ENCODE measurements around the gene SAPCD2.

SAPCD2 gene

DNA sequence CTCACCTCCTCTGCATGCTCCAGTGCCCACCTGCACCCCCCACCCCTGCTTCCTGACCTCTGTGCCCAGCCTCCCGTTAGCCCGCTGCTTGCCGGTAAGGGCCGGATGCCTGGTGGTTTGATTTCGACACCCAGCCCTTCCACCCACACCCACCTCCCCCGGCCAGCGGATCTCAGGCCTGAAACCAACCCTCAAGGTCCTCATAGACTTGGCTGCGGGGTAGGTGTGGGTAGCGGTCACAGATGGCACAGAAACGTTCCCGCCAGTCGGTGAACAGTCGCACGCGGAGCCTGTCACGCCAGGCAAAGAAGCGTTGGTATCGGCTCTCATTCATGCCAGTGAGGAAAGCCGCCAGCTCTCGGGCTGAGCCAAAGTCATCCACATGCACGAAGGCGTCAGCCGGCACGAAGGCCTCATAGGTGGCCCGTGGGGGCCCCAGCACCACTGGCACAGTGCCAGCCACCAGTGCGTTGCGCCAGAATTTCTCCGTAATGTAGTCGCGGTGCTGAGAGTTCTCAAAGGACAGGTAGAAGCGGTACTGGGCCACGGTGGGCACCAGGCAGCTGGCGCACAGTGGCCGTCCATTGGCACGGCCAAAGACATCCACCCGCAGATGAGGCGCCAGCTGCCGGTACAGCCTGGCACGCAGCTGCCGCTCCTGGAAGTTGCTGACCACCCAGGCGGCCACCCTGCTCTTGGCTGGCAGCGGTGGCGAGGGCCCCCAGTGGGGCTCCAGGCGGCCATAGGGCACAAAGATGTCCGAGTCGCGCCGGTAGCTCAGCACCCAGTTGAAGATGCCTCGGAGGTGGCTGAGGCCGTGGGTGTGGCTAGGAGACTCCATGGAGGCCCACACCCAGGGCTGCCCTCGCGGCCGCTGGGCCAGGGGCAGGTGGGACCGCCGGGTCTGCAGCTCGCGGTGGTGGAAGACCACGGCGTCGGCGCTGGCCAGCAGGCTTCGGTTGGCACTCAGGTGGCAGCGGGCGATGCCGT is 39.5 kb downstream of the SAPCD2 start:
- peak; percentile 57 to 85 (median 73) for DNase-seq

DNA sequence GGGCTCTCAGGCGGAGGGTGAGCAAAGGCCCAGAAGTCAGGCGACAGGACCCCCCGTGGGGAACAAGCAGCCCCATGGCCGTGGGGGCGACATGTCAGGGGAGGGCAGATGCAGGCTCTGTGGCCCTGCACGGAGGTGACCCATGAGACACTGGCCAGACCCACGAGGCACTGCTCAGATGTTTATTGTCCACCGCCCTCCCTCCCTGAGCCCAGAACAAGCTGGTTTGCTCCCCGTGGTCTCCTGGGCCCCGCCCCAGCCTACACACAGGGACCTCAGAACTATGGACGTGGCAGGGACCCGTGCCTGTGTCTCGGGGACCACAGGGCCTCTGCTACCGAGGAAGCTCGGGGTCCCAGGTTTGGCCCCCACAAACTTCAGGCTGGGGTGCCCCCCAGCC is 40.4 kb downstream of the SAPCD2 start:
- peak; percentile 30 to 52 (median 40) for DNase-seq

DNA sequence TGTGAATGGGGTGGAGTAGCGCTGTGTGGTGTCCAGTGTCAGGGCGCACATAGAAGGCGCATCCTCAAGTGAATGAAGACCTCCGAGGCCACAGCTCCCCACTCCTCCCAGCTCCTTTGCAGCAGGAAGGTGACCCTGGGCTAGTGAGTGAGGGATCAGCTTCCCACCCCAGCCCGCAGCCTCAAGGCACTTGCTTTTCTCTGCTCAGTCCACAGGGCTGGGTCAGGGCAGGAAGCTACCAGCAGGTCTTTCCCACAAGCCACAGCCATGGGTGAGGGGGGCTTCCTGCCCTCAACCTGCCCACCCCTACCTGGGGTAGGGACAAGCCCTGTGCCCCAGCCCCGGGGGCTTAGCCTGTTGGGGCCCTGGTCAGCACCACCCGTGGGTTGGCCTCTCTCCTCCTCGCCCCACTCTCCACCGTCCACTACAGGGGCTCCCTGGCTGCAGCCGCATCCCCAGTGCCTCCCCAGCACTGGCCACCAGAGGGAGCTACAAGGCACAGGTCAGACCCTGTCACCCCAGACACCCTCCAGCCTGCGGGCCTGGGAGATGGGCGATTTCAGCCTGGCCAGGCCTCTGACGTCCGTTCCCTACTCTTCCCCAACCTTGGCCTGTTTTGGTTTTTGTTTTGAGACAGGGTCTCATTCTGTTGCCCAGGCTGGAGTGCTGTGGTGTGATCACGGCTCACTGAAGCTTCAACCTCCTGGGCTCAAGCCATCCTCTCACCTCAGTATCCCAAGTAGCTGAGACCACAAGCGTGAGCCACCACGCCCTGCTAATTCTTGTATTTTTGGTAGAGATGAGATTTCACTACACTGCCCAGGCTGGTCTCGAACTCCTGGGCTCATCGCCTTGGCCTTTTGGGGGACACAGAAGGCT is 41.1 kb downstream of the SAPCD2 start:
- DNase-seq = peak; percentile 85 to 94 (median 89)

DNA sequence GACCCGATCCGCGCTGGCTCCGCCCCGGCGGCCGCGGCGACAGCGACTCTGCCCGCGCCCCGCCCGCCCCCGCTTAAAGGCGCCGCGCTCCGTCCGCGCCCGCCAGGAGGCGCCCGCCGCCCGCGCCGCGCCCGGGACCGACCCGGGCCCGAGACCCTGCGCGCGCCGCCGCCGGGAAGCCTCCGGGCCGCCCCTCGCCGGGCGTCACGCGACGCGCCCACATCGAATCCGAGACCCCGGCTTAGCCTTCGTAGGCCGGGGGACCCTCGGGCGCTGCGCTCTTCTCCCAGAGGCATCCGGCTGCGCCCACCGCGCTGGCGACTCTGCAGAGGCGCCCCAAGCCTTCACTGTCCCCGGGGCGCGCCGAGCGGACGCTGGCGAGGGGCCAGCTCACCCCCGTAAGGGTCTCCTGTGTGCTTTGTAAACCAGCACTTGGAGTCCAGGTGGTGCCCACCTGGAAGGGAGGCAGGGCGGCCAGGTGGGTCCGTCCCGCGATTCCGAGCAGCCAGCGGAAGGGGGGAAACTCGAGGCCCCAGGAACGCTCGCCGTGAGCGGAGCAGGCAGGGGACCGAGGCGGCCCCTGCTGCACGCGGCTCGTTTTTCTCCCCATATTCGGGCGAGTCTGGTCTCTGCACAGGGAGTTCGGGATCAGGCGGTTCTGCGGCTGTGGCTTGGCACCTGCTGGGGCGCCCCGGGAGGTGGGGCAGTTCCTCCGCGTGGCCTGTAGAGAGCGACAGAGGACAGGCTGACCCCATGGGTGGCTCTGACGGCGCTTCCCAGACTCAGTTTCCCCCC is 41.9 kb downstream of the SAPCD2 start:
- DNase-seq = peak; percentile 70 to 93 (median 84)

DNA sequence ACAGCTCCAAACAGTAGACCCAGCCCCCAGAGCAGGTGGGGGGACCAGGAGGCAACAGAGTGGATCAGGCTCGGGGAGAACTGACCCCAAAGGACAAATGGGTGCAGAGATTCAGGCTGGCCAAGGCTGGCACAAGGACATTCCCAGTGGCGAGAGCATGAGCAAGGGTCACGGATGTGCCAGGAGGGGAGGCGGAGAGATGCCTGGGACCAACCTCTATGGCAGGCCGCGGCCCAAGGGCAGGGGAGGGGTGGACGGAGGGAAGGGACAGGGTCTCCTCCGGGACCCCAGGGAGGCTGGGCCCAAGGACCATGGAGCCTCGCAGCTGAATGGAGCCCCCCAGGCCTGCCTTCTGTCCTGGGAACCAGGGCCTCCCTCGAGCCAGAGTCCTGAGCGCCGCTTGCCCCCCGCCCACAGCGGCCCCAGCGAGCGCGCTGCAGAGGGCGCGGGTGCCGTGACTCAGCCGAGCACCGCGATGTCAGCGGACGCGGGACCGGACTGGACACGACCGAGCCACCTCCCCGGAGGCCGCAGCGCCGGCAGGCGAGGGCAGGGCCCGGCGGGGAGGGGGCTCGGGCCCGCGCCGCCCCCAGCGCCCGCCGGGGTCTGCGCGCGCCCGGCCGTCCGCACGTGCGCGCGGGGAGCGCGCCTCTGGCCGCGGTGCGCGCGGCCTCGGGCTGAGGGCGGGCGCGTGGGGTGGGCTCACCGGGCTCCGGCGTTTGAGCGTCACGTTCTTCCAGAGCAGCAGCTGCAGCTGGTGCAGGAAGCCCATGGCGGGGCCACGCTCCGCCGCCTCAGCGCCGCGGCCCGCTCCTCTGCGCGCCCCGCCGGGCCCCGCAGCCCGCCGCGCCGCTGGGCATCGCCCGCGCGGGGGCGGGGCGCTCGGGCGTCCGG is 42.7 kb downstream of the SAPCD2 start, which contains the start of gene ABCA2:
ABCA2 (minus strand) TSS at position 869 of the 894 bp plus-strand sequence; CDS start at position 772, 97 bp downstream.
- peak in 3 of 4 experiments; percentile 36 to 62 (median 43) for DNase-seq

DNA sequence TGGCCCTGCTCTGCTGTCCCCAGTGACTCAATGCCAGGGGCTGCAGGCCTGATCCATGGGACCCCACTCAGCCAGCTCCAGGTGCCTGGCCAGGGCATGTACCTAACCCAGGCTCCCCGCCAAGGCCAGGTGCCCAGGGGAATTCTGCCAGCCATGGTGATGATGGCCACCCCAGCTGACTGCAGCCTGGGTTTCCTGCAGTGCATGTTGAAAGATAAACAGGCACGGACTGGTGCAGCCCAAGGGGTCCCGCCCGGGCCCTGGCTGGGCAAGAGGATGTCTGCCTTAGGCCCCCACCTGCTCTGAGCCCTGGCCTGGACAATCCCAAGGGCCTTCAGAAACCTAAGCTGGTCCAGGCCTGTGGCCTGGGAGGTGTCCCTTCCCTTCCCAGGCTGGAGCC is 43.5 kb downstream of the SAPCD2 start:
- DNase-seq = no peak

DNA sequence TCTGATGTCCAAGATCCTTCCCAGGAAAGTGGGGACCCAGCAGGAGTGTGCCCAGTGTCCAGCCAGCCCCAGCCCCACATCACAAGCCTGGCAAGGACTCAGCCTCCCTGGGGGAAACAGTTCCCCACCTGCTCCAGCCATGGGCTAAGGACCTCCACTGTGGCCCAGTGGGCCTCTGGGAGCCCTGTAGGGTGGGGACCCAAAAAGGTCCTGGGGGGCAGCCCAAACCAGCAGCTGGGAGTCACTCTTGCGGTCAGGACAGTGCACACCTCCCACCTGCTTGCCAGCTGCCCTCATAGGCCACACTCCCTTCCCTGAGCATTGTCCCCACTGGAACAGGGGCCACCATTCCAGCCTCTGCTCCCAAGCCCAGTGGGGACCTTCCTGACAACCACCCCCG is 44.0 kb downstream of the SAPCD2 start:
- DNase-seq = no peak

DNA sequence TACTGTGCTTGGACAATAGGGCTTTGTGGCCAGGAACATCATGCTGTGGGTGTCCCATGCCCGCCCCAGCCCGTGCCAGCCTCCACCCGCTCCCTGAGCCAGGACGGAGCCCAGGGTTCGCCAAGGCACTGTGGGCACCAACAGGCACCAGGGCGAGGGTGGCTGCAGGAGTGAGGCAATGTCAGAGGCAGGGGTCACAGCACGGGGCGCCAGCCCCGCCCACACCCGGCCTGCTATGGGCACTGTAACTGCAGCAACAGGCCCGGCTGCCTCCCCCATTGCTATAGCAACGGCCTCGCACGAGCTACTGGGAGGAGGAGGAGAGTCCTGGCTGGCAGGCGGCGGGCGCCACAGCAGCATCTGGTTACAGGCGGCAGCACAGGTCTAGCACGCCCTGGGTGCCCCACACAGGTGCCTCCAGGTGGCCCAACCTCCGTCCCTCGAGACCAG is 44.8 kb downstream of the SAPCD2 start:
- DNase-seq = no peak

DNA sequence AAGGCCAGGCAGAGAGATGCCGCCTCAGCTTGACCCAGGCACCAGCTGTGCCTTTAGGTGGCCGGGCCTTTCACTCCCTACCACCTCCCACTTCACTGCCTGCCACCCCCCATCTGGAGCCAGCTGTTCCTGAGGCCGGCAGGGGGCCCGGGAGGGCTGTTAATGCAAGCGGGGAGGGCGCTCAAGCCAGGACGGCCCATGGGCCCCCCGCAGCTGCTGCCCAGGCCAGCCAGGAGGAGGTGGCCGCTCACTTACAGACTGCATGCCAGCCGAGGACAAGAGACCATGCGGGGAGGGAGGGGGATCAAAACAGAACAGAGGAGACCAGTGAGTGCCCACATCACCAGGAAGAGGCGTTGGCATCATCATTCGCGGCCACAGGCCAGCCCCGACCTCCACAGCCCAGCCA is 46.8 kb downstream of the SAPCD2 start:
- no peak for DNase-seq

DNA sequence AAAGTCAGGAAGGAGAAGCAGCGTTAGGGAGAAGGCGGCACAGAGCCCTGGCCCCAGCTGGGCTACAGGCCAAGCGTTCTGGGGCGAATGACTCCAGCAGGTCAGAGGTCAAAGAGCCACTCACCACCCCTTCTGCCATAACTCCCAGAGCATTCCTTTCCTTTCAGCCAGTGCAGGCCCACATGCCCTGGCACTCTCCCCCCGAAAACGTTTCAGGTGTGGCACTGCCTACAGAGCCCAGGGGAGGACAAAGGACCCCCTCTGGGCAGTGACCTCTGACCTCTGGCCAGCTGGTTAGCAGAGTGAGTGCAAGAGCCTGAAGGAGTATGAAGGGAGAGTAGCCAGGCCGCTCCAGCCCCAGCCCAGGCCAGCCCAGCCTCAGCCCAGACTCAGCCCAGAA is 47.2 kb downstream of the SAPCD2 start:
- DNase-seq = no peak

DNA sequence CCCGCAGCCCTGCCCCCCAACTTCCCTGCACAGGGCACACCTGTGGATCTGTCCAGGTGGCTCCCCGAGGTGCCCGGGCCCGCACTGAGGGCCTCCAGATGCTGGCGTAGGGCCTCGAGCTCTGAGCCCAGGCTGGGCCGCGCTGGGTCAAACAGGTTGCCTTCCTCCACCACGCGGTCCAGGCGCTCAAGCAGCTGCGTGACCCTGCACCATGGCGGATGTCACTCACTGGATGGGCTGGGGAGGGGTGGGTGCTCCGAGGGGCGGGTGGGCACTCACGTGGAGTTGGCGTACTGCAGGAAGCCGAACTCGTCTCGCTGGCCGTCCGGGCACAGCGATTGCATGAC is 47.7 kb downstream of the SAPCD2 start:
- DNase-seq = no peak

DNA sequence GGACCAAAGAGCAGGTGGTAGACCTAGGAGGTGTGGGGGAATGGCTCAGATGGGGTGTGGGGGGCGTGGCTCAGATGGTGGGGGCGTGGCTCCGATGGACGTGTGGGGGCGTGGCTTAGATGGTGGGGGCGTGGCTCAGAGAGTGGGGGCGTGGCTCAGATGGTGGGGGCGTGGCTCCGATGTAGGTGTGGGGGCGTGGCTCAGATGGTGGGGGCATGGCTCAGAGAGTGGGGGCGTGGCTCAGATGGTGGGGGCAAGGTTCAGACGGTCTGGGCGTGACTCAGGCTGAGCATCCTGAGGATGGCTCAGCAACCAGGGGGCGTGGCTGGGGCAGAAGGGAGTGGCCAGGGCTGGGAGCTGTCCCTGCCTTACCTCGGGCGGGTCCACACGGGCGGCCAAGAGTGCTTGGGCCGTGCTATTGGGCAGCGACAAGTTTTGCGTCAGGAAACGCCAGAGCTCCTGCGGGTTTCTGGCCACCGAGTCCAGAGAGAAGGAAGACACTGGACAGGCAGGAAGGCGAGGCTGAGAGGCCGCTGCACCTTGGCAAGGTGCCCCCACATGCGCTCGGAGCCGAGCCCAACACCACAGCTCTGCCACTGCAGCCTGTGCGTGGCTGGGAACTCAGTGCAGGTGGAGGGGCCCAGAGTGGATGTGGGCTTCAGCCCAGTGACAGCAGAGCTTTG is 48.2 kb downstream of the SAPCD2 start:
- DNase-seq = peak; percentile 64 to 79 (median 72)

DNA sequence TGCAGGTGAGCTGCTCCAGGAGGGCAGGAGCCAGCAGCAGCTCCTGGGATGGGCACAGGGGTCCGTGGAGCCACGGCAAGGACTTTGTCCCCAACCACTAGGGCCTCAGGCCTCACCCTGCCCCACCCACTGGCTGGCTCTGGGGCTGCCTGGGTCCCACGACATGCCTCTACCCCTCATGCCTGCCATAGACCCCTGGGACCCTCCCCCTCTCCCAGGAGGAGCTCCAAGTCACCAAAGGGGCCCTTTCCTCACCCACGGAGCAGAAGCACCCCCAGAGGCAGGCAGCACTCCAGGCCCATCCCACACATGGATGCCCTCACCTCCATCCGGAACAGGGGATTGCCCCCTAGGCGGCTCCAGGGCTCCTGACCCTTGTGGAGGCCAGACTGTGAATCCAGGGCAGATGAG is 48.8 kb downstream of the SAPCD2 start:
- no peak for DNase-seq

DNA sequence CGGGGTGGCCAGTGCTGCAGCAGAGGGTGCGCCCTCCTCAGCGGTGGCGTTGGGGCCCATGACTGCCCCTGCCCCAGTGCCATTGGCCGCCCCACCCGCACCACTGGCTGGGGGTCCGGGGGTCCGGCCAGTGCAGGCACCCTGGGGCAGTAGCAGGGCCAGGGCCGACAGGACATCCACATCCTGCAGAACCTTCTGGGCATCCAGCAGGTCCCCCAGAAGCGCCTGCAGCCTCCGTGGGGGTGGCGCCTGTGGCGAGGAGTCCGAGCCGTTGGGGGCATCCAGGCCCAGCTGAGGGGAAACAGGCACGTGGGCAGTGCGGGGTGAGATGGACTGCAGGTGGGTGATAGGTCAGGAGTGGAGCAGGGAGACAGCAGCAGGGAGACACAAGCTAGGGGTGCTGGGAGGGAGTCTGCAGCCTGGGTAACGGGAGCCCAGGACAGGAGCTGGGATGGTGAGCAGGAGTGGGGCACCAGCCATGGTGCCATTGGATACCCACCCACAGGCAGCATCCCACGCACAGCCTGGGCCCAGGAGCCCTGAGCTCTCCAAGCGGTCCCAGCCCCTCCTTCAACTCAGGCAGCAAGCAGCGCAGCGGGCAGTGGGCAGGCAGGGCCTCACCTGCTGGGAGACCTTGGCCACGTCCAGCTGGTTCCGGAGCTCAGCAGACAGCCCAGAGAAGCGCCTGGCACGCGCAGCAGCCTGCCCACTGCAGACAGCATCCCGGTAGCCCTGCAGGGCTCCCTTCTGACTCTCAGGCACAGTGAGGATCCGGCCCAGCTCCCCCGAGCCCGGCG is 49.4 kb downstream of the SAPCD2 start:
- no peak for DNase-seq

DNA sequence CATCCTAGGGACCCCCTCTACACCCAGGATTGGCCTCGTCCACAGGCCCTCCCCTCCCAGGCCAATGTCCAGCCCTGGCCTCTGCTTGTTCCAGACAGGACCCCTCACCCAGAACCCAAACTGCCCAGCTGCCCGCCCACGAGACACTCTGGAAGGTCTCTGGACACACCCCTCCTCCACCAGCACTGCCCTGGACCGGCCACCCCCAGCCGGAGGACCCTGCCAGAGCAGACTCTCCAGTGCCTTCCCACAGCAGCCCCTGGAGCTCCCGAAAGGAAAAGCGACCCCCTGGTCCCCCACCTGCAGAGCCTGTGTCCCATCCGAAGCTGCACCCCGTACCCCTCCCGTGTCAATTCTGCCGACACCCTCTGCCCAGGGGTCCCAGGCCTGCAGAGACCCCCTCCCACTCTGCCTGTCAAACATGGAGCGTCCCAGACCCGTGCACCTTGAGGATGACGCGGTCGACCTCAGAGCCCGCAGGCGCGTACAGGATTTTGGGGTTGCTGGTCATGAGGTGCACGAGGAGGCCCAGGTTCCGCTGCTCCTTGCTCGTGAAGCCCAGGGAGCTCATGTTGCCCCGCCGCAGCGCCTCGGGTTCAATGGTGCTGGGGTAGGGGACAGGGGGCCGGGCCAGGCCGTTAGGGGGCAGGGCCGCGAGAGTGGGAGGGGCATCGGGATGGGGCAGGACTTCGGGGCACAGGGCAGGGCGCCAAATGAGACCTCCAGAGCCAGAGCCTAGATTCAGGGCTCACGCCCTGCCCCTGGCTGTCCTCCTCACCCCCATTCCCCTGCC is 50.3 kb downstream of the SAPCD2 start:
- DNase-seq = no peak

DNA sequence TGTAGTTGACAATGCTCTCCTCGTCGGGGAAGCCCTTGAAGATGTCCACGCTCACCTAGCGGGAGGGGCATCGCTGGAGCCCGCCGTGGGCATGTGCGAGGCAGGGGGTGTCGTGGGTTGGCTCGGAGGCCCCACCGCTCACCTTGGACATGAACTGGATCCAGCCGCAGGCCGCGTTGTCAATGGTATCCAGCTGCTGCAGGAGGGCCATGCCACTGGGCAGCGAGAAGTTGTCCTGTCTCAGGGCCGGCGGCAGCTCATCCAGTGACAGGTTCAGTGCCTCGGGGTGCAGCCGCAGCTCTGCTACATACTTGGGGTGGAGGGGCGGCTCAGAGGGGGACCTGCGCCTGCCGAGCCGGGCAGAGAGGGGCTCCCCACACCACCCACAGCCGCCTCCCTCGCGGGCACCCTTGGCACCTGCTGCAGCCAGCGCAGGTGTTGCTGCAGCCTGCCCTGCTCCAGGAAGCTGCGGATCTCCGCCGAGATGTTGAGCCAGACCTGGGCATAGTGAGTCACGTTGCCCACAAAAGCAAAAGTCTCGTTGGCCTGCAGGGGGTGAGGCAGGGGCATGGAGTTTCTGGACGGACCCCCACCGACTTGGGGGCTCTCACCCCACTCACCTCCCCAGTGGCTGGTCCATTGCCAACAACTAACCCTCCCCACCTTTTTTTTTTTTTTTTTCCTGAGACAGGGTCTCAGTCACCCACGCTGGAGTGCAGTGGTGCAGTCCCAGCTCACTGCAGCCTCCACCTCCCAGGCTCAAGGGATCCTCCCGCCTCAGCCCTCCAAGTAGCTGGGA is 51.4 kb downstream of the SAPCD2 start:
- no peak for DNase-seq

DNA sequence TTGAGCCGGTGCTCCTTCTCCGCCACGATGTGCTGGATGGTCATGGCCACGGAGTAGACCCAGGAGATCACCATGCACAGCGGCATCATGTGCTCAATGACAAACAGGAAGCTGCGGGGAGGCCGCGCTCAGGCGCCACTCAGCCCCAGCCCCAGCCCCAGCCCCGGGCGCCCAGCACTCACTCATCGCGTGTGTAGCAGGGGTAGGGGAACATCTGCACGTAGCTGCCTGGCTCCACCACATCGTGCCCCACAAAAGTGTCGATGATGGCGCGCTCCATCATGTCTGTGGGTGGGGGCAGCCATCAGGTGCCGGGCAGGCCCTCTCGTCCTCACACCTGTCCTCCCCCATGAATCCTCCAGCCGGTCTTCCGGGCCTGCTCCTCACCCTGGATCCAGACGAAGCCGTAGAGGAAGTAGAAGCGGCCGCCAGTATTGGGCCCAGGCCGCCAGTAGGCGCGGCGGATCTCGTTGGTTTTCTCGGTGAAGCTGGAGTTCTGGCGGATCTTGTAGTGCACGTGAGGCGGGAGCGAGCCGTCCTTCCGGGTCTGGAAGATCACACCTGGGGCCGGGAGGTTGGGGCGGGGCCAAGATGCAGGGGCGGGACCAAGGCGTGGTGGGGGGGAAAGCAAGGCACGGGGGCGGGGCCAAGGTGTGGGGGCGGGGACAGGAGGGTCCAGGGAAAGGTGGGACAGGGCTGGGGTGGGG is 52.4 kb downstream of the SAPCD2 start:
- DNase-seq = no peak

All from suppressor macrophage (primary cell).